ENCODE results near the gene DNLZ. TPM values are rescaled to one million over a fixed set of nuclear protein-coding genes. Genes with fewer than 3 reads are reported as not detected.

DNLZ gene
- total and polyA plus RNA-seq, 10 of the 15 experiments (the other 5 are each of a cell fraction or from before 2014, with no cell fraction given) = 0.66 to 29.7 (median 14.7) TPM; not detected in 1

DNA sequence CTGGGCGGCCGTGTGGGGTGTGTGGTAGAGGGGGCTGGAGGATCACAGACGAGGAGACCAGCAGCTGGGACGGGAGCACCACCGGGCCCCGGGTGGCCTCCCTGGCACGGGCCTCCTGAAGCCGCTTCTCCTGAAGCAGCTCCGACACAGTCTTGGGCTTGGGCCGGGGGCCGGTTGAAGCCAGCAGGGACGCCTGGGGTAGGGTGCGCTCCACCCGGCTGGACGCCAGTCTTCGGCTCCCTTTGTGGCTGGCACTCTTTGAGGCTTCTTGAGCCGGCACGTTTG is 15.4 kb upstream of the DNLZ start:
- Histone ChIP-seq H3K9me3 (replicated peaks; ENCODE audit: control insufficient read depth, insufficient read depth, low read length) (no peaks in the 10 kb centered on the region), H3K36me3 (ENCODE audit: control insufficient read depth in 2 of 2, insufficient read depth in 2 of 2, low read length in 1 of 2) (peaks cover 0 to 34% of the 10 kb centered on the region in 2 experiments; a peak in 3 of 4 replicates), H3K4me1 (ENCODE audit: control insufficient read depth, insufficient read depth, low read length) (no peaks in the 10 kb centered on the region), H2AFZ (ENCODE audit: control insufficient read depth, low read depth, low read length) (no peak overlapping the region), H3K27me3 (replicated peaks in 1 of 2; ENCODE audit: control insufficient read depth in 2 of 2, insufficient read depth in 2 of 2, low read length in 1 of 2) (no peaks in the 10 kb centered on the region), H3K9ac (ENCODE audit: control insufficient read depth, insufficient read depth, low read length) (no peak overlapping the region), H4K20me1 (ENCODE audit: control insufficient read depth, insufficient read depth) (no peaks in the 10 kb centered on the region), H3K4me2 (ENCODE audit: control insufficient read depth, insufficient read depth) (no peak overlapping the region), H3K79me2 (ENCODE audit: control insufficient read depth, insufficient read depth, low read length) (no peaks in the 10 kb centered on the region), H3K27ac (ENCODE audit: control insufficient read depth, insufficient read depth) (no peak overlapping the region), H3K4me3 (no peak overlapping the region)
- DNase-seq (ENCODE audit: low read depth, low spot score) (no peak), ATAC-seq (no peak), FAIRE-seq (no peak)
- no peak for TF ChIP-seq MYC (IDR thresholded peaks at IDR 0.05; ENCODE audit: insufficient read depth, insufficient read length, insufficient replicate concordance, low read length, severe bottlenecking)
- SMC1A ChIA-PET (ENCODE audit: uncharacterized antibody, unreplicated experiment) = no interaction called here
- no TSS peak for BruUV-seq (replicated peaks)
- CTCF ChIA-PET = no interaction called here
- intact Hi-C loops (cut with micrococcal nuclease; ENCODE audit: unreplicated experiment) (no loop called here), in situ Hi-C loops (cut with MboI) (no loop called here)
- POLR2A ChIA-PET = no interaction called here
- RAD21 ChIA-PET (ENCODE audit: unreplicated experiment) = no interaction called here
- 98% methylated on average over 15 of the region's 18 CpGs for WGBS (ENCODE audit: insufficient coverage, insufficient replicate concordance, low lambda C conversion rate, missing lambda C conversion rate)

DNA sequence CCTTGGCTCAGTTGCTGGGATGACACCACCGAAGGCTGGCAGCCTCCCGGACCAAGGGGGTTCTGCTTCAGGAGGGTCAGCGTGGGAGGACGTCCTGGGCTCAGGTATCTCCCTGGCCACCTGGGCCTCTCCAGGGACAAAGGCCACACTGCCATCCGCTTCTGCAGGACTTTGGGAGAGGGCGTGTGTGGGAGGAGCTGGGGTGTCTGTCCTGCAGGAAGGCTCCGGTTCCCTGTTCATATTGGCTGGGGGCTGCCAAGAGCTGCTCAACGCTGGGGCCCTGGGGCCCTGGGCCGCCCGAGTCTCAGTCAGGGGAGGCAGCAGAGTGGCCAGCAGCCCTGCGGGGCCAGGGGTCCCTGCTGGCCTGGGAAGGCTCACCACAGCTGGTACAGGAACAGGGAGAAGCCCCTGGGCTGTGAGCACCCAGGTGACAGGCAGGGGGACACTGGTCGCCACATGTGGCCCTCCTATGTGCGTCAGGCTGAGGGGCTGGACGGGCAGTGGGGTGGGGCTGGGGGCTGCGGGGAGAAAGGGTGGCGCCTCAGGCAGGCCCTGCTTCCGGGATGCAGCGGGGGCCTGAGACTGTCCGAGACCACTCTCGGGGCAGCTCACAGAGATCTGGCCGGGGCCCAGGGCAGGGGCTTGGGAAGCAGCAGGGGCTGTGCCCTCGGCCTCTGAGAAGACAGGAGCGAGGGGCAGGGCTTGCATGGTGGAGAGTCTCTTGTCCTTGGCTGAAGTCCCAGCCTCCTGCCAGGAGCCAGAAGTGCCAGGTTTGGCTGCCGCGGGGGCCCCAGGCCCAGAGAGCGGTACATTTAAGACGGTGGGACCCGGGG is 14.8 kb upstream of the DNLZ start:
- no TSS peak for BruUV-seq (replicated peaks)
- H3K4me3 ChIP-seq = no peak overlapping the region
- ChIA-PET POLR2A (no interaction called here), CTCF (no interaction called here), SMC1A (ENCODE audit: uncharacterized antibody, unreplicated experiment) (no interaction called here), RAD21 (ENCODE audit: unreplicated experiment) (no interaction called here)
- peaks cover 0 to 31% of the 10 kb centered on the region in 2 experiments; a peak in 3 of 4 replicates for H3K36me3 ChIP-seq (ENCODE audit: control insufficient read depth in 2 of 2, insufficient read depth in 2 of 2, low read length in 1 of 2)
- no peak overlapping the region for H3K4me2 ChIP-seq (ENCODE audit: control insufficient read depth, insufficient read depth)
- H3K79me2 ChIP-seq (ENCODE audit: control insufficient read depth, insufficient read depth, low read length) = no peaks in the 10 kb centered on the region
- in situ Hi-C loops (cut with MboI) (no loop called here), intact Hi-C loops (cut with micrococcal nuclease; ENCODE audit: unreplicated experiment) (no loop called here)
- H3K9ac ChIP-seq (ENCODE audit: control insufficient read depth, insufficient read depth, low read length) = no peak overlapping the region
- H3K27me3 ChIP-seq (replicated peaks in 1 of 2; ENCODE audit: control insufficient read depth in 2 of 2, insufficient read depth in 2 of 2, low read length in 1 of 2) = no peaks in the 10 kb centered on the region
- no peak overlapping the region for H3K27ac ChIP-seq (ENCODE audit: control insufficient read depth, insufficient read depth)
- ATAC-seq (no peak), FAIRE-seq (no peak), DNase-seq (ENCODE audit: low read depth, low spot score) (no peak)
- no peaks in the 10 kb centered on the region for H4K20me1 ChIP-seq (ENCODE audit: control insufficient read depth, insufficient read depth)
- no peaks in the 10 kb centered on the region for H3K4me1 ChIP-seq (ENCODE audit: control insufficient read depth, insufficient read depth, low read length)
- no peak for TF ChIP-seq IRF4 (IDR thresholded peaks at IDR 0.05; ENCODE audit: low read depth, low read length)
- TF ChIP-seq, protein P1, sequence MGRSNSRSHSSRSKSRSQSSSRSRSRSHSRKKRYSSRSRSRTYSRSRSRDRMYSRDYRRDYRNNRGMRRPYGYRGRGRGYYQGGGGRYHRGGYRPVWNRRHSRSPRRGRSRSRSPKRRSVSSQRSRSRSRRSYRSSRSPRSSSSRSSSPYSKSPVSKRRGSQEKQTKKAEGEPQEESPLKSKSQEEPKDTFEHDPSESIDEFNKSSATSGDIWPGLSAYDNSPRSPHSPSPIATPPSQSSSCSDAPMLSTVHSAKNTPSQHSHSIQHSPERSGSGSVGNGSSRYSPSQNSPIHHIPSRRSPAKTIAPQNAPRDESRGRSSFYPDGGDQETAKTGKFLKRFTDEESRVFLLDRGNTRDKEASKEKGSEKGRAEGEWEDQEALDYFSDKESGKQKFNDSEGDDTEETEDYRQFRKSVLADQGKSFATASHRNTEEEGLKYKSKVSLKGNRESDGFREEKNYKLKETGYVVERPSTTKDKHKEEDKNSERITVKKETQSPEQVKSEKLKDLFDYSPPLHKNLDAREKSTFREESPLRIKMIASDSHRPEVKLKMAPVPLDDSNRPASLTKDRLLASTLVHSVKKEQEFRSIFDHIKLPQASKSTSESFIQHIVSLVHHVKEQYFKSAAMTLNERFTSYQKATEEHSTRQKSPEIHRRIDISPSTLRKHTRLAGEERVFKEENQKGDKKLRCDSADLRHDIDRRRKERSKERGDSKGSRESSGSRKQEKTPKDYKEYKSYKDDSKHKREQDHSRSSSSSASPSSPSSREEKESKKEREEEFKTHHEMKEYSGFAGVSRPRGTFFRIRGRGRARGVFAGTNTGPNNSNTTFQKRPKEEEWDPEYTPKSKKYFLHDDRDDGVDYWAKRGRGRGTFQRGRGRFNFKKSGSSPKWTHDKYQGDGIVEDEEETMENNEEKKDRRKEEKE (IDR thresholded peaks at IDR 0.05) = no peak
- no peak for TF ChIP-seq PAX8 (IDR thresholded peaks at IDR 0.05)
- TF ChIP-seq SMC3 (IDR thresholded peaks at IDR 0.05; ENCODE audit: borderline replicate concordance, low read length) = no peak
- TF ChIP-seq NBN (IDR thresholded peaks at IDR 0.05) = no peak
- no peak for TF ChIP-seq BMI1 (IDR thresholded peaks at IDR 0.05; ENCODE audit: borderline replicate concordance)
- H3K9me3 ChIP-seq (replicated peaks; ENCODE audit: control insufficient read depth, insufficient read depth, low read length) = no peaks in the 10 kb centered on the region
- 87% methylated on average over 25 of the region's 28 CpGs for WGBS (ENCODE audit: insufficient coverage, insufficient replicate concordance, low lambda C conversion rate, missing lambda C conversion rate)
- H2AFZ ChIP-seq (ENCODE audit: control insufficient read depth, low read depth, low read length) = no peak overlapping the region

Measured in GM12878 (cell line).